DMS 273 treated with DMSO at 0.1 percent for 48 hours (cell line): ENCODE results near the gene GLTP.
"Not testable (repeated sequence)": the region's sequence is repeated elsewhere in the genome, so short reads cannot be mapped to it uniquely, and the experiment has no call there.

ENCODE experiments used
- DNase-seq: peaks from one replicate; lab custom pipeline; 2025; lab: John Stamatoyannopoulos, UW

GLTP gene

GRCh38 chr12:109877504-109878246, 2.7 kb downstream of the GLTP start:
- no peak for DNase-seq

- DNase-seq, result no peak
Measured at GRCh38 chr12:109876406-109876805, 3.9 kb downstream of the GLTP start.

- no peak for DNase-seq
Measured at GRCh38 chr12:109875572-109876131, 4.7 kb downstream of the GLTP start.

GRCh38 chr12:109873653-109874052, 6.7 kb downstream of the GLTP start:
- DNase-seq, result no peak

- DNase-seq, result no peak
Measured at GRCh38 chr12:109871668-109872314, 8.6 kb downstream of the GLTP start.

GRCh38 chr12:109870648-109871047, 9.7 kb downstream of the GLTP start:
- DNase-seq, result no peak

- DNase-seq, result no peak
Measured at GRCh38 chr12:109868182-109869051, 11.9 kb downstream of the GLTP start.

- DNase-seq, result no peak
Measured at GRCh38 chr12:109864916-109865315, 15.4 kb downstream of the GLTP start.

GRCh38 chr12:109863847-109864712, 16.3 kb downstream of the GLTP start:
- no peak for DNase-seq

GRCh38 chr12:109862491-109862890, 17.9 kb downstream of the GLTP start:
- DNase-seq, result not testable (repeated sequence)

- DNase-seq, result no peak
Measured at GRCh38 chr12:109861689-109862314, 18.5 kb downstream of the GLTP start.

GRCh38 chr12:109860977-109861376, 19.4 kb downstream of the GLTP start:
- DNase-seq, result no peak

GRCh38 chr12:109858764-109859163, 21.6 kb downstream of the GLTP start:
- DNase-seq, result no peak

- no peak for DNase-seq
Measured at GRCh38 chr12:109857715-109858114, 22.6 kb downstream of the GLTP start.

- no peak for DNase-seq
Measured at GRCh38 chr12:109855377-109855776, 25.0 kb downstream of the GLTP start.

GRCh38 chr12:109850518-109850917, 29.8 kb downstream of the GLTP start:
- not testable (repeated sequence) for DNase-seq

- no peak for DNase-seq
Measured at GRCh38 chr12:109847142-109847735, 33.1 kb downstream of the GLTP start.

- DNase-seq, result no peak
Measured at GRCh38 chr12:109845824-109846205, 34.5 kb downstream of the GLTP start.

GRCh38 chr12:109844983-109845823, 35.1 kb downstream of the GLTP start:
- peak; percentile 20 for DNase-seq

GRCh38 chr12:109844091-109844490, 36.2 kb downstream of the GLTP start:
- DNase-seq, result no peak
